ENCODE measurements around the gene TRIP4.

Gene TRIP4

DNA sequence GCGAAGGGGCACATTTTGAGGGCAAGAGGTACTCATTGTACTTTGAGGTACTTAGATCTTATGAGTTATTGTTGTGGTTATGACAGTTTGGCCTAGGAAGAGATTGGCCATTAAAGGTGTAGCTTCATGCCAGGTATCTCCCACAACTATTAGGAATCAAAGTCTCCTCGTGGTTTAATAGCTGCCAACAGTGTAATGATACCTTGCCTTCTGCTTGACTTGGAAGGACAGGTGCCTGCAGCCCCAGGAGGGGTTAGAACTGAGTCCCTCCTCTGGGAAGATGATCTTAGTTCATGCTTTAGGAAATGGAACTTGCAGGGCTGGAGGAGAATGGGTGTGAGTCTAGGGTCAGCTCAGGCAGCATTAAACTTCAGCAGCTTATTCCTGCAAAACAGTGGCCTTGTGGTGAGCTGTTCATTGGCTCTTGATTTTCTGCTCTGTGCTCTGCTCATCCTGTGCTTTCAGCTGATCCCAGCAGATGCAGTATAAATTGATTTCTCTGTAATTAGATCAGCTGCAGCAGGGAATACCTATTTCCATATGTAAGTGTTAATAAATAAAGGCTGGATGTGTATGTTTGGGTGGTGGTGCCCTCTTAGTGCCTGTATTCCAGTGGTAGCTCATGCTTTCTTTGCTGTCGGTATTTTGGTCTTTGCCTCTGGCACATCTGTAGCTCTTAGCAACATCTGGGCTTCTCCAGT lies 113.2 kb downstream of the TRIP4 start:
- no peak for DNase-seq

- DNase-seq = no peak
Observed at GRCh38 chr15:64501396-64501715, 113.7 kb downstream of the TRIP4 start.

- no peak for DNase-seq
Observed at GRCh38 chr15:64502151-64502550, 114.5 kb downstream of the TRIP4 start.

- no peak for DNase-seq
Observed at GRCh38 chr15:64502551-64502950, 114.9 kb downstream of the TRIP4 start.

DNA sequence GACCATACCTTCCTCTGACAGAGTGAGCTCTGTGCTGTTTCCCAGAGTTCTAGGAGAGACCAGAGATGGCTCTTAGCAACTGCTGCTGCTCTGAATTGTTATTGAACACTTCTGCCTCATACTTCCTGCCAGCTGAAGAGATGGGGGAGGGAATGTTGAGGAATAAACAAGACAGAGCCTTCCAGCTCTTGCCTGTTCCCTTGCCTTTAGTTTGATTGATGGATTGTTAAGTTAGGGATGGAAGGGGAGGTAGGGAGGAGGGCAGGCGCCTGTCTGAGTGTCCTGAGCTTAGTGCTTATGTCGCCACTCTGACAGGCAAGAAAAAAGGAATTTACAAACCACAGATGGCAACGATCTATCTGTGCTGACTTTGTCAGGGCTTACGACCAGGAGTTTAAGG lies 115.6 kb downstream of the TRIP4 start:
- no peak for DNase-seq

- DNase-seq = no peak
Observed at GRCh38 chr15:64503640-64504039, 116.0 kb downstream of the TRIP4 start.
